Stromal cell of bone marrow (primary cell): ENCODE results near the gene RASGRP2.

ENCODE experiments used
- DNase-seq: peaks from one replicate; pipeline ENCODE4 v3.0.0-alpha.2; 2012; ENCODE audit warnings: low read depth

RASGRP2 gene

DNA sequence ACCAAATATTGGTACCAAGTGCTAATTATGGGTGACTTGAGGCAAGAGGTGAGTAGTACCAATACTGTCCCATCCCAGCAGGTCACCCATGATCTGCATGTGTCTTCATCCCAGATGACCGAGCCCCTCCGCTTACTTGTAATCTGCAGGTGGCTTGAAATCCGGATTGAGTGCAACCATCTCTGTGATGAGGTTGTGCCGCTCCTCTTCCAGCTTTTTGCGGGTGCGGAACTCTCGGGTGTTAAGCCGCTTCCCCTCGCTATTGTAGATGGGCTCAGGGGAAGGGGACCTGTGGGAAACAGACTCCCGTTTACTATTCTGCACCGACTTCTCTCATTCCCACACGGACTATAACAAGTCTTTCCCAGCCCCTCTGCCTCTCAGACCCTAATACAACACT is 26.2 kb upstream of the RASGRP2 start:
- DNase-seq = no peak

DNA sequence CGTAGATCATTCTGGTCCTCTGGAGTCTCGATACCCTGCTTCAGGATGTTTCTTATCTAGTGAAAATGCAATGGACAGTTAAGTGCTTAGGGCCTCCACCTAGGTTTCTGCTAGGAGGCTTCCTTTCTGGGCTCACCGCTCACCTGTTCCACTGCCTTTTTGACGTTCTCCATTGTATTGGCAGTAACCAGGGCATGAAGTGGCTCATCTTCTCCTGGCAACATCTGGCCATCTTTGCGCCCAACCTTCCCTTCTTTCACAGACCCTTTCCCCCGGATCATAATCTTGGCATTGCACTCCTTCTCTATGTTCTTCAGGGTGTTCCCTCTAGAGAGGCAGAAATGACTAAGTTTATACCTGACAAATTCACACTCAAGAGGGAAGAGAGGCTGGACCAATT is 25.3 kb upstream of the RASGRP2 start:
- no peak for DNase-seq

DNA sequence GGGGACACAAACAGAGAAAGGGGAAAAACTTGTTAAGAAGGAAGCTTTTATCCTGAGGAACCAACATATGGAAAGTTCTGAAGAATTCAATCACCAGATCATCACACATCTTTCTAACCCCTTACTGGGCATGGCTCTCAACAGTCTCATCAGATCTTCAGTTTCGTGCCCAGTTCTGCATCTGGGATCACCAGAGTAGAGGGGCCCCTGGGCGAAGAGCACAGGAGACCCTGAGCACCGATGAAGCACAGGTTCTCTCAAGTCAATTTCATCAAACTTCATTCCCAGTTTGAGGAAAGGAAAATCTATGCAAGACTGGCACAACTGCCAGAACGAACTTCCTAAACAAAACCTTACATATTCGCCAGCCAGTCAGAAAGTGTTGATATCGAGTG is 24.4 kb upstream of the RASGRP2 start:
- DNase-seq = no peak

DNA sequence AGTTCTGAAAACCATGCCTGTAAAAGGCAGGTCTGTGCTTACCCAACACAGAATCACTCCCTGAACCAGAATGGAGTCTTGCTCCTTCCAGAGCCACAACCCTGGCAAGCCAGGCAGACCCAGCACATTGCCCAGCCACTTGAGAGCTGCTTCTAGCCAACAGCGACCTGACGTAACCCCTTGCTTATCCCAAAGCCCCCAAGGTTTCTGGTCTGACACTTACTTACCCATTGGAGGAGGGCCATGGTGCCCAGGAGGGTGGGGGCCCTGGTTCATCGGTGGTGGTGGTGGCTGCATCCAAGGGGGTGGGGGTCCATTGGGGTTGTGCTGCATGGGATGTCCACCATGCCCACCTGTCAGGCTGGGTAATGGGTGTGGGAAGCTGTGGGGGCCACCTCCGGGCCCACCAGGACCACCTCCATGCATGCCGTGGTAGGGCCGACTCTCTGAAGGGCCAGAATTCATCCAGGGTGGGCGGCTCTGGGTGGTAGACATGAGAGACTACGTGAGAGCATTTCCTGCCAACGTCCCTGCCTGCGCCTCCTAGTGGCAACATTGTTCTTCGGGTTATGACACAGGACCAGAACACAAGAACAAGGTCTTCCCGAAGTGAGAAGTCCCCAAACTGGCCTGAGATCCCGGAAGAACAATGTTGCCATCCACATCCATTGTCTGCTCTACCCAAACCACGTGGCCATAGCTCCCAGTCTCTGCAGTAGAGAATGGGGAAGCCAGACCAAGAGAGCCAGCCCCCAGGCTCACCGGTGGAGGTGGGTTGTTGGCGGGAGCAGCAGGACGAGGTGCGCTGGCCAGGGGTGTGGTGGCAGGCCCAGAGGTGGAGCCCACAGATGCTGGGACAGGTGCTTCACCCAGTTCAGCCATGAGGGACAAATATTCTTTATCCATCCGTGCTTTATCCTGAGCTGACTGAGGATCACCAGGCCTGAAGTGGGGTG is 23.7 kb upstream of the RASGRP2 start:
- peak; percentile 28 for DNase-seq

DNA sequence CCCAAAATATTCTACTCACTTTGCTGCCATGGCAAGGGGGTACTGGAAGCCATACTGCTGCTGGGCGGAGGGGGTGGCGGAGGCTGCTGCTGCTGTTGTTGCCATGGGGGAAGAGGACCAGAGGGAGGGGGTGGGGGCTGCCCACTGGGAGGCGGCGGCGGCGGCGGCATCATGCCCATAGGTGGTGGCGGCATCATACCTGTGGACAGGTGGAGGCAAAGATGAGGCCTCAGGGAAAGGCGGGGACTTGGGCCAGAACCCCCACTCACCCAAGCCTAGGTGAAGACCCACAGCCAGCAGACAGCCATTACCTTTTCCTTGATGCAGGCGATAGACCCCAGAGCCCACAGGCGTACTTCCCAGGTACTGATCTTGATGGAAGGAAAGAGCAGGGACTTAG is 22.9 kb upstream of the RASGRP2 start:
- no peak for DNase-seq

DNA sequence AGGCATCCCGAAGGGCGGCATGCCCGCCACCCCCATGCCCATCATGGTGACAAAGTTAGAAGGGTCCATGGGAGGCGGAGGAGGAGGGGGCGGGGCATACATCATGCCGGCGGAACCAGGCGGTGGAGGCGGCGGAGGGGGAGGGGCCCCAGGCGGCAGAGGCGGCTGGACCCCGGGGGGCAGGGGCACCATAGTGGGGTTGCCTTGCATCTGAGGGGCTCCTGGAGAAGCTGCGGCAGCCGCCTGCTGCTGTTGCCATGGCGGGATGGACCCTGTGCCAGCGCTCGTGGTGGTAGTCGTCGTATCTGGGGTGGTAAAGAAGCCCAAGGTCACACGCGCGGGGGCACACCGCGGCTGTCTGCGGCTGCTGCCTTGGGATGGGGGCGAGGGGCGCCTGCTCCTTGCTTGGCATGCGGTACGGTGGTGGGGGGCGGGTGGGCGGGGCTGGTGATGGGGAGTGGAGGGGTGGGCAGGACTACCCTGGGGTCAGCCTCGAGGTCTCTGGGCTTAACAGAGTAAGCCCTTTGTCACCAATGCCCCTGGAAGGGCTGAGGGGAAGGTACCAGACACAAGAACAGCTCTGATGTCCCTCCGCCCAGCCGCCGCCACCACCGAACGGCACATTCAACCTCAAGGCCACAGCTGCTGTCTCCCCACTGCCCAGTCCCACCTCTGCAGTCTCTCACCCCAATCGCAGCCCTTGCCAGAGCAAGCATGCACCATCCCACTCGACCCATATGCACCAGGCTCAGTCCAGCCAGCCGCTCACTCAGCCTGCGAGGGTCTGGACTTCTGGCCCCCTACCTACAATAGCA is 22.1 kb upstream of the RASGRP2 start:
- no peak for DNase-seq

DNA sequence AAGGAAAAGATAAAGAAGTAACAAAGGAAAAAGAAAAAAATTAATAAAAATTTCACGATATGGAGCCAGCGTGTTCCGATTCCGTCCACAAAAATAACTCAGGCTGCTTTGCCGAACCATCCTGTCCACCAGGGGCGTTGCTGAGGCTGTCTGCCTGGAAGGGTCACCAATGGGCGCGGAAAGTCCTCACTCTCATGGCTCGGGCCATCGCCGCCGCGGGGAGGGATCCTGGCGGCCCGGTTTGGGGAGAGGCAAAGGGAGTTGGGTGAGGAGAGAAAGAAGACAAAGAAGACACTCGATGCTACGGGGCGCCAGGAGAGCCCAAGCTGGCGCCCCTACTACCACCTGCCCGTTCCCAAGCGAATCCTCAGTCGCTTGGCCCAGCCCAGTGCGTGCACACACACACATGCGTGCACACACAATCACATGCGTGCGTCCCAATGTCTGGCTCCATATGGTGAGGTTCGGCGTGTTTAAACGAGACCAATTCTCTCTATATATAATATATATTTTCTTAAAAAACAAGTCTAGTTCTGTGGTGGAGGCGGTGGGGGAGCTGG is 21.4 kb upstream of the RASGRP2 start:
- DNase-seq = no peak

DNA sequence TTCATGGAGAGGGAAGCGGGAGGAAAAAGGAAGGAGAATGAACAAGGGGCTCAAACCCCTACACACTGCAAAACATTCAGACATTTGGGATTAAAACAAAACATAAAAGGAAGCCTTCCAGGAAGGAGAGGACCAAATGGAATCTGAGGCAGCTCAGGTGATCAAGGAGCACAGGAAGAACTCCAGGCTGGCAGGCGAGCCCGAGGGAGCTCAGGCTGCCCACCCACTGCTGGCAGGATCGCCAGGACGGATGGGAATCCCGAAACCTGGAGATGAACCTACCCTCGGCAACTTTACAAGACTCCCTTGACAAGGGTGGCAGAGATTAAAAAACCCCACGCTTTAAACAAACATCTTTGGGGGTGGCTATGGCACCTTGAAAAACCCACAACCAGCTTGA is 20.8 kb upstream of the RASGRP2 start:
- no peak for DNase-seq

DNA sequence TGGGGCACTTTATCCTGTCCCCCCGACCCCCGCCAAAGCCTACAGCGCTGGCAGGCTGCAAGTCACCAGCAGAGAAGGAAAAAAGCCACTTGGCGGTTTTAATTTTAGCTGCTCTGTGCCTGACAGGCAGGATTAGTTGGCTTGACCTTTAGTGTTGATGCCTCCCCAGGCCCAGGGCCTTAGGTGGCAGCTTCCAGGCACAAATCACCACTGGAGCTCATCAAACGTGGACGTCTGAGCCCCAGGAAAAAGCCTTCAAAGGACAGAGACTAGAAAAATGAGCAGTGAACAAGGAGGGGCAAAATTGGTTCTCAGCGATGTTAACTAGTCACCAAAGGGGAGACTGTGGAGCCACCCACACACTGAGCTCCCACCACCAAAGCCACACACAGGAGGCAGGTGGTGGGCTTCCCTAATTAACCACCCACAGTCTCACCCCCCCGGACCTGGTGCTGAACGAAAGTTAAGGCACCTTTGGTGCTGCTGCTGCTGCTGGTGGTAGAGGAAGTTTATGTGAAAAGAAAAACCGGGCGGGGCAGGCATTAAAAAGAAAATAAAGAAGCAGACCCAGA is 20.2 kb upstream of the RASGRP2 start:
- no peak for DNase-seq

DNA sequence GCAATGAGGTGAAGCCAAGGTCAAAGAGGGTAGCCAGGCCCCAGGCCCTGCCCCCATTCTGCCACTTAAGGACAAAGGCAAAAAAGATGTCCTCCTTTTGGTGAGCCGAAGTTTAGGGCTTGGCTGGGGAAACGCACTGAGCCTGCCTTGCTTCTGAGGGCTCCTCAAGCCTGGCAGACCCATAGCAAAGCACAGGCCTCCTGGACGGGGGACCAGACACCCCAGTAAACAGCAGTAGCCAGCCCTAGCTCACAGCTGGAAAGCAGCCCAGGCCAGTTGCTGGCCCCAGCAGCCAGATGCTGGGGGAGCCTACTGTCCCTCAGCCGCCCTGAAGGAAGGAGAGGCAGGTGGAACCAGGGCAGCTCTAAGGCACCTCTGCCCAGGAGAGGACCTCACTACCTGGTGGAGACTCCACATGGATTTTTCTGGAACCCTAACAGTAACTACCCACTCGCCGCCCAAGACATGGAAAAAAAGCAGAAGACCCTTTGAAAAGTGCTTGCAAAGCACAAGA is 19.6 kb upstream of the RASGRP2 start:
- no peak for DNase-seq

DNA sequence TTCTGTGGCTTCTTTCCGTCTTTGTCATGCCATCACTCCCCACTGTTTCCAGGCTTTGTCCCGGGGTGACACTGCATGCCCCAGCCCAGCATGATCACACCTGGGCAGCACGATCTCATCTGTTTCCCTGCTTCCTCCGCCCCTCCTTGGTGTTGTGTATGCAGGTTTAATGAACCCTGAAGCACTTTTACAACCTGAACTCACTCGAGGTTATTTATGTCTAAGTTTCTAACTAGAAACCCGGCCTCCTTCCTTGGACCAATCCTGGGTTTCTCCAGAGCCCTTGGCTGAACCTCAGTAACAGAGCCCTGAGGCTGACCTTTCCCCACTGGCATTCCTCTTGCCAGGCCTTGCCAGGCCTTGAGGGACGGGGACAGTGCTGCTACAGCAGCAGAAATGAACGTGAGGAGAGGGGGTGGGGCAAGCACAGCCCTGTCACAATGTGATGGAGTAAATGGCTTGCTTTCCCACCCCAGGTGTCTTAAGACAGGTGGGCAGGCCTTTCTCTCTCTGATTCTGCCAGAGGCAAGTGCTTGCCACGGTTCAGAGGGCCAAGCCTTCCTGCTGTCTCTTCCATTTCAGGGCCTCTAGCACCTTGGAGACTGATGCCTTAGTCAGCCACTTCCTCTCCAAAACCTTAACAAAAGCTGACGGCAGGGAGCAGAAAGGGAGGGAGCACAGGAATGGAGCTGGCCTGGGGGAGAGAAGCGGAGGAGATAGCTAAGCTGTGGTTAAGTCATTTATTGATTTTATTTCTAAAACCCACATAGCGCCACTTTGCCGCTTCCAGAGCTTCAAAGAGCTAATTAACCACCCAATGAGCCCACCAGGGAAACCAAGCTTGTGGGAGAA is 19.0 kb upstream of the RASGRP2 start:
- peak; percentile 23 for DNase-seq

DNA sequence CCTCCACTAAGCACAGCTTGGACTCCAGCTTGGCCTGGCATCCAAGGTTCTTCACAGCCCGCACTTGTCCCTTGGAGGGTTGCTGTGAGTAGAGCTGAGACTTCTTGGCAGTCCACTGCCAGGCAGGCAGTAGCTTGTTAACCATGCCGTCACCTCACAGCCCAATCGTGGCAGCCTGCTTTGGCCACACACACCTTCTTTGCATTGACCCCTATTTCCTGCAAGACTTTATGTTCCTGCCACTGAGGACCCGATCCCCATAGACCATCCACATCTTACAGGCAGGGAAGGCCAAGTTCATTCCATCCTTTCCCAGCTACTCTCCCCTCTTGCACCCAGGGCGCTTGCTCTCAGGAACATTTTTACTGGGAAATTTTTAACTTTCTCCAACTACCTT is 18.3 kb upstream of the RASGRP2 start:
- DNase-seq = no peak

DNA sequence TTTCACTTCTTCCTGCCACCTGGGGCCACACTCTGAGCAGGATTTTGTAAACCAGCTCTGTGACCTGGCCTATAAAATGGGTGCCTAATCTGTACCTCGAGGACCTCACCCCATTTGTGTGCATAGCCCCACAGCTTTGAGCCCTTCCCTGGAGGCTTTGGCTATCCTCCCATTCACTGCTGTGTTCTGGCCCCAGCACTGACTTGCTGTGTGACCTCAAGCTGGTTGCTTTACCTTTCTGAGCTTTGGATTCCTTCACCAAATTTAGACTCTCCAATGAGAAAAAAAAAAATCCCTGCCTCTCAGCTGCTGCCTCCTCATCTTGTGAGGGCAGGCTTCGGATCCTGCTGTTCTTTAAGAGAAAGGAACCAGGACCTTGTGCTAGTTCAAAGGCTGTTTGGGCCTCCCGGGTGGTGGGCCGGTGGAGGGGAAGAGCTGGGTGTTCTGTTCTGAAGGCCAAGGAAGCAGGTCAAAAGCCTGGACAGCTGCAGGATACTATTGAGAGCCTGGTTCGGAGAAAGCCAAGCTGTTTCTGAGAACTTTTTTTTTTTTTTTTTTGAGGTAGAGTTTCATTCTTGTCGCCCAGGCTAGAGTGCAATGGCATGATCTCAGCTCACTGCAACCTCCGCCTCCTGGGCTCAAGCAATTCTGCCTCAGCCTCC is 16.9 kb upstream of the RASGRP2 start:
- no peak for DNase-seq

DNA sequence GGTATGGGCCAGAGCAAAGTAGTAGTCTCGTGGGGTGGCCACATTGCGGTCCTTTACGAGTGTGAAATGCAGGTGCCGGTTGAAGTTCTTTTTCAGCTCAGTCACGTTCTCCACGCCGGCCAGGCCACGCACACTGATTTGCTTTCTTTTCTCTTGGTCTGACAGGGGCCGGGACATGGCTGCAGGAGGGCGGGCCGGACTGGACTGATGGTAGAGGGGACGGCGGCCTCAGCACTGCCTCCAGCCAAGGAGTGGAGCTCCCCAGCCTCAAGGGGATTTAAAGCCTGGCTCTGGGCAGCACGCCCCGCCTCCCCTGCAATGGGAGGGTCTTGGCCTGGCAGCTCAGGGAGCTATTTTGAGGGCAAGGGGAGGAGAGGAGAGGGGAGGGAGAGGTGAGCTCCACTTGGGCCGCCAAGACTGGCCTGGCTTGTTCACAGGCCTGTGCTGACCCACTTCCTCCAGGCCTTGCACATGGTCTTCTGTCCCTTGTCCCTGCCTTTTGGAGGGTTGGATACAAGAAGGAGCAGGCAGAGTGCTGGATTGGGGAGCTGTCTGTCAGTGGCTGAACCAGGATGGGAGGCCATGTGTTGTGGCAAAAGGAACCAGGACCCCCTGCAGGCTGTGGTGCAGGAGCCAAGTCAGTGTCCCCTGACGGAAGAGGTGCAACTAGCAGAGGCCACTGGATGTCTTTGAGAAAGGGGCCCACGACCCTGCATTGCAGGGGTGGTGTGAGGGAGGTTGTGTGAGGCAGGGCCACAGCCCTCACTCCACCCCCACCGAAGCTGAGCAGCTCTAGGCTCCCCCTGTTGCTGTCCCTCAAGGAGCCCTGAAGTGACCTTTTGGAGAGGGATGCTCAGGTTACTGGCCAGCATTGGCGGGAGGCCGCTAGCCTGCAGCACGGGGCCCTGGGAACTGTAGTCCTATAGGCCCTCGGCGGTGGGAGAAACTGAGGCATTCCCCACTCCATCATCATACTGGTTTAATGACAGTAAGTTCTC is 16.1 kb upstream of the RASGRP2 start, which contains the start of gene PYGM:
Gene PYGM, minus strand, starts transcription at position 253 of the 998 bp plus-strand sequence. Its CDS starts 76 bp downstream, at position 177.
- DNase-seq = peak; percentile 21

DNA sequence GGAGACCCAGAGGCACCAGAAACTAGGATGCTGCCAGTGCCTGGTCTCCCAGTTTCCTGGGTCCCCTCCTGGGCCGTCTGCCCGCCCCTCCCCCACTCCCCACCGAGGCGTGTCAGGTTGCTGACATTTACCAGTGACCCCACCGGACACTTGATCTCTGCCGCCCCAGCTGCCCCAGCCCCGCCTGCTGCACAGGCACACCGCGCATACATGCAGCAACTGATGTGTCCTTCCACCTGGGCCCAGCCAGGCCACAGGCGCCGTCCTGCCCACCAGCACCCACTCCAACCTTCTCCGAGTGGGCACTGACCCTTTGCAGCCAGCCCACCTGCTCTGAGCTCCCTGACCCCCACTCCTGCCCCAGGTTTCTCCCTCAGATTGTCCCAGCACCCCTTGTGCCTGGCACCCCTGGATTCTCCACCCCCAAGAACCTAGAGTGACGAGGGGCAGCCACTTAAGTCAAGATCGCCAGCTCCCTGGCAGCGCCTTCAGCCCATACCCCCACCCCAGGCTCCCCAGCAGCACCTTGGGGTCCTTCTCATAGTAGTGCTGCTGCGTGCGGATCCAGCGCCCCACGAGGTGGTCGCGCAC is 15.3 kb upstream of the RASGRP2 start:
- no peak for DNase-seq

DNA sequence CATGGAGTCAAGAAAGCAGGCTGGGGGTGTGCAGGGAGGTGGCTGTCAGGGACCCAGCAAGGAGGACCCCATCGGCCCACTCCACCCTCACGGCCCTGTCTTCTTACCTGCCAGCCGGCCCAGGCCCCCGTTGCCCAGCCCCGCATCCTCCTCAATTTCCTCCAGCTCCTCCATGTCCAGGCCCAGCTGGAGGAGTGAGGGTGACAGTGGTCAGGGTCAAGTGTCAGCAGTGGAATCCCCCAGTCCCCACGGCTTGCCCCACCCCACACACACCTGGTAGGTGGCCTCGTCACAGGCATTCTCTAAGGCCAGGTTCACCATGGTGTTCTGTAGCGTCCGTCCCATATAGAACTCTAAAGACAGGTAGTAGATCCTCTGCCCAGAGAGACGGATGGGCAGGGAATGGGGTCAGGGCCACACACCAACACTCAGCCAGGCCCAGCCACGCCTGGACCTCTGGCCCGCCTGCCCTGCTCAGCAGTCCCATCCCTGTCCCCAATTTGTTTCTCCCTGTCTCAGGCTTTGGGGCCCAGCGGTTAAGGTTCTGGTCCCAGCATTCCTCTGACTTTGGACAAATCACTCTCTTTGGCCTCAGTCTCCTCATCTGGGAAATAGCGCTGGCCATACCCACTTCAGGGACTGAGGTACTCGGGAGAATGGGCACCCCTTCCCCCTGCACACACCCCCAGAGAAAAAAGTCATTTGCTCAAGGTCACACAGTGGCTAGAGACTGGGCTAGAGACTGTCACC is 14.6 kb upstream of the RASGRP2 start:
- no peak for DNase-seq

DNA sequence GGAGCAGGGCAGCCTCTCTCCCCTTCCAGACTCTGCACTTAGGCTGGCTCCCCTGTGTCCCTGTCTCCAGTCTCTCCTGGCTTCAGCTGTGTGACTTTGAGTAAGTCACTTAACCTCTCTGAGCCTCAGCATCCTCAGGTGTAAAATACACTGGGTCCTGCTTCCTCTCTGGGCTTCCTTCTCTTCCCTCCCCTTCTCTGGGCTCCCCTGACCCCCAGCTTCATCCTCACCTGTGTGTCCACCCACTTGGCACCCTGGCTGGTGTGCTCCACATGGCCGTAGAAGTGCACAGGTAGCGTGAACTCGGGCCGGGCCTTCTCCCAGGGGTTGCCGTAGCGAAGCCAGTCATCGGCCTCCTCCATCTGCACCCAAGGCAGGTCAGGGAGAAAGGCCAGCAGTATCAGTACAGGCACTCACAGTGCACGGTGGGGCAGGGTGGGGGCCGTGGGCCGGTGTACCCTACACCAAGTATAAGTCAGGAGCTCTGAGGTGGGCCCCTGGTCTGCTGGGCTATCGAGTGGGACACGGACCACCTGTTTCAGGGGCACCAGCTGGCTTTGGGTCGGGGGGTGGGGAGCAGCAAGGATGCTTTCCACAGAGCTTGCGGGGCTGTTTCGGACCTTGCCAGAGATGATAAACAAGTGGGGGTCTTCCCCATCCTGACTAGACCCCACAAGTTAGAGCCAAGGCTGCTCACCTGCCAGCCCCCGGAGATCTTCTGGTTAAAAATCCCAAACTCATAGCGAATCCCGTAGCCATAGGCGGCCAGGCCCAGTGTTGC is 13.8 kb upstream of the RASGRP2 start:
- no peak for DNase-seq
